GM12873 (cell line): ENCODE results near the gene BCAS2.

Source experiments
- TF ChIP-seq, protein P1 (sequence below): IDR thresholded peaks from 2 replicates; pipeline ENCODE4 v1.5.1; 2012; ENCODE audit warnings: low read depth, mild to moderate bottlenecking, moderate library complexity, low read length, control low read depth; ENCODE audit not compliant: insufficient read depth; ENCODE audit errors: missing control alignments

BCAS2 gene

DNA sequence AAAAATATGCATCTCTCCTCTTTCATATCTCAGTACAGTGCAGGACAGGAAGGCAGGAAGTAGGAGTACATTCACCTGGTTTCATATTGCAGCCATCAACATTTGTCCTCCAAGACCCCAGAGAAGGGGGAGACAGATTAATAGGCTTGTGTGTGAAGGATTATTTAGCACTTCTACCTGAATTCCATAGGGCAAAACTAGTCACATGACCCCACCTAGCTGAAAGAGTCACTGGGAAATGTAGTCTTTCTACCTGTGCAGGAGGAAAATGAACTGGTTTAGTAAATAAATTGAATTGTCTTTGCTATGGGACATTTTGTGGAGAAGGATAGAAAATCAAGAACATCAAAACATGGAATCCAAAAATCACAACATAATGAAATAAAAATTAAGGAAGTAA lies 56.5 kb downstream of the BCAS2 start:
- TF ChIP-seq, protein P1, sequence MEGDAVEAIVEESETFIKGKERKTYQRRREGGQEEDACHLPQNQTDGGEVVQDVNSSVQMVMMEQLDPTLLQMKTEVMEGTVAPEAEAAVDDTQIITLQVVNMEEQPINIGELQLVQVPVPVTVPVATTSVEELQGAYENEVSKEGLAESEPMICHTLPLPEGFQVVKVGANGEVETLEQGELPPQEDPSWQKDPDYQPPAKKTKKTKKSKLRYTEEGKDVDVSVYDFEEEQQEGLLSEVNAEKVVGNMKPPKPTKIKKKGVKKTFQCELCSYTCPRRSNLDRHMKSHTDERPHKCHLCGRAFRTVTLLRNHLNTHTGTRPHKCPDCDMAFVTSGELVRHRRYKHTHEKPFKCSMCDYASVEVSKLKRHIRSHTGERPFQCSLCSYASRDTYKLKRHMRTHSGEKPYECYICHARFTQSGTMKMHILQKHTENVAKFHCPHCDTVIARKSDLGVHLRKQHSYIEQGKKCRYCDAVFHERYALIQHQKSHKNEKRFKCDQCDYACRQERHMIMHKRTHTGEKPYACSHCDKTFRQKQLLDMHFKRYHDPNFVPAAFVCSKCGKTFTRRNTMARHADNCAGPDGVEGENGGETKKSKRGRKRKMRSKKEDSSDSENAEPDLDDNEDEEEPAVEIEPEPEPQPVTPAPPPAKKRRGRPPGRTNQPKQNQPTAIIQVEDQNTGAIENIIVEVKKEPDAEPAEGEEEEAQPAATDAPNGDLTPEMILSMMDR, result no peak

DNA sequence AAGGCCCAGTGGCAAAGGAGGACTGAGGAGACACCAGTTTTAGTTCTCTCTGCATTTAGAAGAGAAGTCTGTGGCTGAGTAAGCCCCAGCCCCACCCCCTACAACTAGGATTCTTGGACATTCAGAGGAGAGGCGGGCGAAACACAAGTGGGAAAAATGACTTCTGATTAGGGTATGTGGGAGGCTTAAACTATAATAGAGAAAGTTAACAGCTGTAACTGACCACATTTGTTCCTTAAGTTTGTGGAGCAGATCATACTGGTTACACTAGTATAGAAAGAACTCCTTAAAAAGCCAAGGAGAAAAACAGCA lies 59.2 kb downstream of the BCAS2 start:
- TF ChIP-seq, protein P1, result no peak

DNA sequence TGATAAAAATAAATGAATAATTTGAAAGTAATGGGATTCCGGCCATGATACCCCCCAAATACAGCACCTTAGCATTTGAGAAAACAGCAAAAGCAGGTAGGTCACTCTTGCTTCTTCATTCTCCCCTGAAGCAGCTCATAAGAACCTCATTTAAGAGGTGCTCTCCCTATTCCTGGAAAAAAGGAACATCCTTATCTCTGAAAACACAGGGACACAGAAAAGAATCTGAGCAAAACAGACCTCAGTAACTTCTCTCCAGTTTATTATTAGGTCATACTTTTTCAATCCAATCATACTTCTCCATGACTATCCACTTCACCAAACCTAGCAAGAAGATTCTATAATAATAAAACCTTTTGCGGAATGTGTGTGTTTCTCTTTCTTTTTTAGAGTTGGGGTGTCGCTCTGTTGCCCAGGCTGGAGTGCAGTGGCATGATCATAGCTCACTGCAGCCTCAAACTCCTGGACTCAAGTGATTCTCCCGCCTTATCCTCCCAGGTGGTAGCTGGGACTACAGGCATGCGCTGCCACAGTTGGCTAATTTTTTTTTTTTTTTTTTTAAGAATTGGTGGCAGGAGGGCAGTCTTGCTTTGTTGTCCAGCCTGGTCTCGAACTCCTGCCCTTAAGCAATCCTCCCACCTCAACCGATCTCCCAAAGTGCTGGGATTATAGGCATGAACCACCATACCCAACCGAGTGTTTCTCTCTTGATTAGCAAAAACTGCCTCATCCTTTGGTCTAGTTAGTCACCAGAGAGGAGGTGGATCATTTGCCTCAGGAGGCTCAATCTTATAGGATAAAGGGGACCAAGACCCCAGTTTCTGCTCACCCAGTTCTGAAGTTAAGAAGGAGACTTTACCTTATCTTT lies 59.8 kb downstream of the BCAS2 start:
- TF ChIP-seq, protein P1, result no peak
